IMR-90 (cell line): ENCODE measurements around the gene RAC2. TPM values are rescaled to one million over a fixed set of nuclear protein-coding genes. Genes with fewer than 3 reads are reported as not detected.

Source experiments
- ATAC-seq: fragments of 200-7000 bp; cut with Tn5 transposase; 2 replicates; pipeline ENCODE4 v1.9.1; 2020; ENCODE audit warnings: low read depth, mild to moderate bottlenecking, moderate library complexity
- BruUV-seq: library from RNA; stranded (reverse); fragments of 400-500 nt; replicated peaks from 2 replicates; lab custom pipeline; 2021; lab: Mats Ljungman, UMichigan
- CTCF ChIA-PET: fragments of 300-600 bp; formaldehyde crosslinking; extraction: SDS; loops from one replicate; lab custom pipeline; 2021; ENCODE audit warnings: antibody characterized with exemption; lab: Yijun Ruan, JAX
- POLR2A ChIA-PET: fragments of 300-600 bp; sonication (Branson Sonifier 250); formaldehyde crosslinking; loops from one replicate; lab custom pipeline; 2022; ENCODE audit warnings: antibody characterized with exemption; ENCODE audit not compliant: unreplicated experiment; lab: Charles Lee
- DNase-seq: peaks from one replicate; pipeline ENCODE4 v3.0.0; 2013
- H2AFZ ChIP-seq: replicated peaks from 2 replicates; pipeline ENCODE3; 2013; ENCODE audit warnings: low read length, mild to moderate bottlenecking; ENCODE audit not compliant: poor library complexity
- H2AK5ac ChIP-seq: 2 replicates; pipeline ENCODE4 v1.6.1; 2013; ENCODE audit warnings: low read depth, low read length, inconsistent platforms
- H2AK9ac ChIP-seq: replicated peaks from 2 replicates; pipeline ENCODE3; 2013; ENCODE audit warnings: mild to moderate bottlenecking, low read depth, low read length, moderate library complexity; ENCODE audit not compliant: poor library complexity
- H2BK120ac ChIP-seq: 2 replicates; pipeline ENCODE4 v1.6.1; 2013; ENCODE audit warnings: low read depth, low read length, inconsistent platforms
- H2BK15ac ChIP-seq: 3 replicates; pipeline ENCODE4 v1.6.1; 2013; ENCODE audit warnings: low read depth, low read length, inconsistent platforms
- H2BK20ac ChIP-seq: 2 replicates; pipeline ENCODE4 v1.6.1; 2013; ENCODE audit warnings: low read depth, mild to moderate bottlenecking, inconsistent platforms, low read length, moderate library complexity
- H2BK5ac ChIP-seq: 2 replicates; pipeline ENCODE4 v1.6.1; 2013; ENCODE audit warnings: mild to moderate bottlenecking, low read depth, low read length, inconsistent platforms; ENCODE audit not compliant: poor library complexity, severe bottlenecking
- H3K14ac ChIP-seq: replicated peaks from 2 replicates; pipeline ENCODE4 v1.6.1; 2013; ENCODE audit warnings: low read depth, low read length, inconsistent platforms
- H3K18ac ChIP-seq: 2 replicates; pipeline ENCODE4 v1.6.1; 2013; ENCODE audit warnings: low read depth, low read length, control low read depth
- H3K23ac ChIP-seq: 2 replicates; pipeline ENCODE4 v1.6.1; 2013; ENCODE audit warnings: low read depth, low read length, inconsistent platforms
- H3K27ac ChIP-seq: 2 replicates; pipeline ENCODE4 v1.5.1; 2013; ENCODE audit warnings: mild to moderate bottlenecking, control low read depth, low read length; ENCODE audit not compliant: insufficient read depth
- H3K27me3 ChIP-seq: 2 replicates; pipeline ENCODE4 v1.6.1; 2013; ENCODE audit warnings: low read length; ENCODE audit not compliant: control insufficient read depth, insufficient read depth
- H3K36me3 ChIP-seq: 2 replicates; pipeline ENCODE4 v1.6.1; 2013; ENCODE audit warnings: low read length, mixed read lengths; ENCODE audit not compliant: control insufficient read depth, insufficient read depth
- H3K4ac ChIP-seq: 2 replicates; pipeline ENCODE4 v1.6.1; 2013; ENCODE audit warnings: low read depth, low read length, inconsistent platforms
- H3K4me1 ChIP-seq: 2 replicates; pipeline ENCODE4 v1.6.1; 2013; ENCODE audit warnings: low read length, mixed read lengths; ENCODE audit not compliant: control insufficient read depth, insufficient read depth
- H3K4me2 ChIP-seq: 2 replicates; pipeline ENCODE4 v1.6.1; 2013; ENCODE audit warnings: low read depth, mild to moderate bottlenecking, control low read depth, low read length, moderate library complexity
- H3K4me3 ChIP-seq: 2 replicates; pipeline ENCODE4 v1.5.1; 2013; ENCODE audit warnings: low read depth, mild to moderate bottlenecking, control low read depth, low read length, moderate library complexity; ENCODE audit not compliant: insufficient read depth
- H3K56ac ChIP-seq: 2 replicates; pipeline ENCODE4 v1.6.1; 2013; ENCODE audit warnings: low read length, inconsistent platforms; ENCODE audit not compliant: insufficient read depth; ENCODE audit errors: extremely low read depth
- H3K79me1 ChIP-seq, 2 experiments: 2 replicates each; pipeline ENCODE4 v1.6.1; 2013; ENCODE audit warnings: low read length in 2 of 2, inconsistent platforms in 1 of 2, low read depth in 1 of 2
- H3K9ac ChIP-seq: 2 replicates; pipeline ENCODE4 v1.6.1; 2013; ENCODE audit warnings: low read depth, low read length, control low read depth
- H3K9me1 ChIP-seq: 2 replicates; pipeline ENCODE4 v1.6.1; 2013; ENCODE audit warnings: low read length, inconsistent platforms; ENCODE audit not compliant: insufficient read depth
- H3K9me3 ChIP-seq: 2 replicates; pipeline ENCODE4 v1.6.1; 2013; ENCODE audit warnings: low read length; ENCODE audit not compliant: control insufficient read depth, insufficient read depth
- H4K20me1 ChIP-seq: 2 replicates; pipeline ENCODE4 v1.6.1; 2013; ENCODE audit warnings: low read length, inconsistent platforms; ENCODE audit not compliant: insufficient read depth
- H4K5ac ChIP-seq: 2 replicates; pipeline ENCODE4 v1.6.1; 2013; ENCODE audit warnings: mild to moderate bottlenecking, low read depth, low read length, control low read depth
- H4K8ac ChIP-seq, 2 experiments: 2 replicates each; pipeline ENCODE4 v1.6.1; 2013; ENCODE audit warnings: low read depth in 2 of 2, low read length in 2 of 2, control low read depth in 1 of 2, inconsistent platforms in 1 of 2
- H4K91ac ChIP-seq: 2 replicates; pipeline ENCODE4 v1.6.1; 2013; ENCODE audit warnings: low read depth, low read length, inconsistent platforms; ENCODE audit not compliant: insufficient read depth
- BHLHE40 ChIP-seq: fragments of 150-350 bp; IDR thresholded peaks from 2 replicates; pipeline ENCODE4 v1.6.1; 2016; ENCODE audit warnings: mild to moderate bottlenecking, low read depth, low read length
- CEBPB ChIP-seq: IDR thresholded peaks from 2 replicates; pipeline ENCODE4 v1.6.1; 2012; ENCODE audit warnings: low read depth, low read length, improper control_type of control experiment
- CHD1 ChIP-seq: IDR thresholded peaks from 2 replicates; pipeline ENCODE4 v1.6.1; 2012; ENCODE audit warnings: low read depth, low read length, improper control_type of control experiment
- FOS ChIP-seq: fragments of 150-350 bp; IDR thresholded peaks from 2 replicates; pipeline ENCODE4 v1.6.1; 2016; ENCODE audit warnings: low read depth, low read length
- MAFK ChIP-seq: IDR thresholded peaks from 2 replicates; pipeline ENCODE4 v1.6.1; 2012; ENCODE audit warnings: low read depth, low read length, improper control_type of control experiment
- MAZ ChIP-seq: IDR thresholded peaks from 2 replicates; pipeline ENCODE4 v1.6.1; 2012; ENCODE audit warnings: low read depth, mild to moderate bottlenecking, low read length, improper control_type of control experiment, moderate library complexity, borderline replicate concordance
- MXI1 ChIP-seq: IDR thresholded peaks from 2 replicates; pipeline ENCODE4 v1.6.1; 2012; ENCODE audit warnings: low read depth, mild to moderate bottlenecking, low read length, moderate library complexity, borderline replicate concordance
- NFE2L2 ChIP-seq: fragments of 150-350 bp; IDR thresholded peaks from 2 replicates; pipeline ENCODE4 v1.6.1; 2016; ENCODE audit warnings: low read depth, mild to moderate bottlenecking, low read length
- POLR2A ChIP-seq: IDR thresholded peaks from 2 replicates; pipeline ENCODE4 v1.6.1; 2012; ENCODE audit warnings: mild to moderate bottlenecking, low read depth, low read length
- RAD21 ChIP-seq: IDR thresholded peaks from 2 replicates; pipeline ENCODE4 v1.6.1; 2012; ENCODE audit warnings: low read length, improper control_type of control experiment
- RCOR1 ChIP-seq: IDR thresholded peaks from 2 replicates; pipeline ENCODE4 v1.6.1; 2012; ENCODE audit warnings: mild to moderate bottlenecking, low read length, improper control_type of control experiment; ENCODE audit not compliant: insufficient replicate concordance
- RFX5 ChIP-seq: IDR thresholded peaks from 2 replicates; pipeline ENCODE4 v1.8.0; 2012; ENCODE audit warnings: low read depth, mild to moderate bottlenecking, low read length, moderate library complexity
- SMC3 ChIP-seq: fragments of 150-350 bp; IDR thresholded peaks from 2 replicates; pipeline ENCODE4 v1.6.1; 2016; ENCODE audit warnings: low read depth, mild to moderate bottlenecking, antibody characterized with exemption, low read length, moderate library complexity
- WGBS, 2 experiments: methylation state at CpG; one replicate each; pipeline versions ENCODE4 v1.1.5 to v1.1.7; 2013; ENCODE audit warnings: missing lambda C conversion rate in 2 of 2; ENCODE audit not compliant: insufficient read length in 1 of 2; ENCODE audit errors: extremely low coverage in 2 of 2; 5-methylcytosine and 5-hydroxymethylcytosine counted together
- dilution Hi-C: fragments of 300-500 bp; cut with HindIII; formaldehyde crosslinking; loops from one replicate; pipeline ENCODE4 v1.14.3; 2018; ENCODE audit warnings: low sequenced_read_pairs; ENCODE audit not compliant: unreplicated experiment
- in situ Hi-C: fragments of 300-500 bp; cut with MboI; formaldehyde crosslinking; loops from 3 replicates; pipeline ENCODE4 v1.14.3; 2019; ENCODE audit warnings: low sequenced_read_pairs, inconsistent platforms, mixed read lengths
- intact Hi-C: fragments of 100-400 bp; cut with micrococcal nuclease; formaldehyde crosslinking; loops from 2 replicates; pipeline ENCODE4 v1.10.0; 2022
- polyA plus RNA-seq, 3 experiments: library from polyadenylated mRNA; depleted of rRNA; stranded (reverse); fragments of >200 nt; gene quantifications; 2 replicates each; pipeline ENCODE4 v1.2.3, GENCODE V29; 2012; ENCODE audit warnings: low replicate concordance in 1 of 3
- total RNA-seq: library from RNA; depleted of rRNA; stranded (reverse); fragments of >200 nt; gene quantifications from 2 replicates; pipeline ENCODE4 v1.2.3, GENCODE V29; 2012
- TF ChIP-seq, protein P1 (sequence below): fragments of 150-350 bp; IDR thresholded peaks from 2 replicates; pipeline ENCODE4 v1.6.1; 2017; ENCODE audit warnings: mild to moderate bottlenecking, antibody characterized with exemption, low read length, low read depth
- TF ChIP-seq, protein P2 (sequence below): fragments of 150-350 bp; IDR thresholded peaks from 2 replicates; pipeline ENCODE4 v1.6.1; 2016; ENCODE audit warnings: low read depth, mild to moderate bottlenecking, low read length, moderate library complexity, borderline replicate concordance
- TF ChIP-seq, protein P3 (sequence below): conservative IDR thresholded peaks from 2 replicates; pipeline ENCODE4 v1.5.1; 2012; ENCODE audit warnings: mild to moderate bottlenecking, low read depth, low read length, improper control_type of control experiment

Gene RAC2
- total and polyA plus RNA-seq, 2 of the 4 experiments (the other 2 are of a cell fraction): 10.0 to 72.3 TPM

DNA sequence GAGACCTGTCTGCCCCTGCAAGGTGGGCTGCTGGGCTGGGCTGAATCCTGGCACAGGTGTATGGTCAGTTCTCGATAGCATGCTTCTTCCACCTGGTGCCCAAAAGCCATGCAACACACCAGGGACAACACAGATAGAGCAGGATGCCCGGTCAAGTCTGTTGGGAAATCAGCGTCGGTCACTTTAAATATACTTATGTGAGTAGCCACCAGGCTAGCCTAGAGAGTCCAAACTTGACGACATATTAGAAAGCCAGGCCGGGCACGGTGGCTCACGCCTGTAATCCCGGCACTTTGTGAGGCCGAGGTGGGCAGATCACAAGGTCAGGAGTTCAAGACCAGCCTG, 65.0 kb downstream of the RAC2 start:
- H3K9ac ChIP-seq: no peak overlapping the region
- H3K56ac ChIP-seq: no peak overlapping the region
- H3K4me2 ChIP-seq: no peak overlapping the region
- no peak overlapping the region for H3K14ac ChIP-seq
- POLR2A ChIA-PET: no interaction called here
- no TSS peak for BruUV-seq
- no peak overlapping the region for H2BK15ac ChIP-seq
- dilution Hi-C loops: no loop called here
- H4K8ac ChIP-seq: no peak overlapping the region
- CTCF ChIA-PET: no interaction called here
- H4K20me1 ChIP-seq: no peaks in the 10 kb centered on the region
- no peak for DNase-seq
- ATAC-seq: no peak
- no peak overlapping the region for H3K4ac ChIP-seq
- no peak overlapping the region for H2BK120ac ChIP-seq
- no peak overlapping the region for H2AFZ ChIP-seq
- H3K4me1 ChIP-seq: peaks cover 17% of the 10 kb centered on the region
- intact Hi-C loops: no loop called here
- no peak overlapping the region for H3K4me3 ChIP-seq
- H2BK20ac ChIP-seq: no peak overlapping the region
- peaks cover 8% of the 10 kb centered on the region; the same call in 1 of the 2 replicates for H3K36me3 ChIP-seq
- in situ Hi-C loops: loop anchor here (10.0 kb wide), 1 partner anchor 286 kb away; no protein-coding TSS in a partner anchor
- no peak overlapping the region for H3K27ac ChIP-seq
- no peaks in the 10 kb centered on the region for H3K79me1 ChIP-seq
- no peak overlapping the region for H4K5ac ChIP-seq
- peaks cover 8% of the 10 kb centered on the region for H3K27me3 ChIP-seq
- H2AK5ac ChIP-seq: no peak overlapping the region
- no peak overlapping the region for H3K18ac ChIP-seq
- H3K9me1 ChIP-seq: peaks cover 6% of the 10 kb centered on the region; the same call in 1 of the 2 replicates
- 40% methylated on average over 1 of the region's 10 CpGs; no CpG with 5 or more reads in 1 of the 2 experiments for WGBS, 2 experiments
- TF ChIP-seq POLR2A (no peak), MXI1 (no peak), MAZ (no peak), BHLHE40 (no peak), FOS (no peak), SMC3 (no peak), RCOR1 (no peak), MAFK (no peak), RAD21 (no peak), CHD1 (no peak), CEBPB (no peak), NFE2L2 (no peak), RFX5 (no peak)
- TF ChIP-seq, protein P1, sequence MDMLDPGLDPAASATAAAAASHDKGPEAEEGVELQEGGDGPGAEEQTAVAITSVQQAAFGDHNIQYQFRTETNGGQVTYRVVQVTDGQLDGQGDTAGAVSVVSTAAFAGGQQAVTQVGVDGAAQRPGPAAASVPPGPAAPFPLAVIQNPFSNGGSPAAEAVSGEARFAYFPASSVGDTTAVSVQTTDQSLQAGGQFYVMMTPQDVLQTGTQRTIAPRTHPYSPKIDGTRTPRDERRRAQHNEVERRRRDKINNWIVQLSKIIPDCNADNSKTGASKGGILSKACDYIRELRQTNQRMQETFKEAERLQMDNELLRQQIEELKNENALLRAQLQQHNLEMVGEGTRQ: no peak
- TF ChIP-seq, protein P2, sequence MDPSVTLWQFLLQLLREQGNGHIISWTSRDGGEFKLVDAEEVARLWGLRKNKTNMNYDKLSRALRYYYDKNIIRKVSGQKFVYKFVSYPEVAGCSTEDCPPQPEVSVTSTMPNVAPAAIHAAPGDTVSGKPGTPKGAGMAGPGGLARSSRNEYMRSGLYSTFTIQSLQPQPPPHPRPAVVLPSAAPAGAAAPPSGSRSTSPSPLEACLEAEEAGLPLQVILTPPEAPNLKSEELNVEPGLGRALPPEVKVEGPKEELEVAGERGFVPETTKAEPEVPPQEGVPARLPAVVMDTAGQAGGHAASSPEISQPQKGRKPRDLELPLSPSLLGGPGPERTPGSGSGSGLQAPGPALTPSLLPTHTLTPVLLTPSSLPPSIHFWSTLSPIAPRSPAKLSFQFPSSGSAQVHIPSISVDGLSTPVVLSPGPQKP: no peak
- TF ChIP-seq, protein P3, sequence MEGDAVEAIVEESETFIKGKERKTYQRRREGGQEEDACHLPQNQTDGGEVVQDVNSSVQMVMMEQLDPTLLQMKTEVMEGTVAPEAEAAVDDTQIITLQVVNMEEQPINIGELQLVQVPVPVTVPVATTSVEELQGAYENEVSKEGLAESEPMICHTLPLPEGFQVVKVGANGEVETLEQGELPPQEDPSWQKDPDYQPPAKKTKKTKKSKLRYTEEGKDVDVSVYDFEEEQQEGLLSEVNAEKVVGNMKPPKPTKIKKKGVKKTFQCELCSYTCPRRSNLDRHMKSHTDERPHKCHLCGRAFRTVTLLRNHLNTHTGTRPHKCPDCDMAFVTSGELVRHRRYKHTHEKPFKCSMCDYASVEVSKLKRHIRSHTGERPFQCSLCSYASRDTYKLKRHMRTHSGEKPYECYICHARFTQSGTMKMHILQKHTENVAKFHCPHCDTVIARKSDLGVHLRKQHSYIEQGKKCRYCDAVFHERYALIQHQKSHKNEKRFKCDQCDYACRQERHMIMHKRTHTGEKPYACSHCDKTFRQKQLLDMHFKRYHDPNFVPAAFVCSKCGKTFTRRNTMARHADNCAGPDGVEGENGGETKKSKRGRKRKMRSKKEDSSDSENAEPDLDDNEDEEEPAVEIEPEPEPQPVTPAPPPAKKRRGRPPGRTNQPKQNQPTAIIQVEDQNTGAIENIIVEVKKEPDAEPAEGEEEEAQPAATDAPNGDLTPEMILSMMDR: no peak
- no peak overlapping the region for H4K91ac ChIP-seq
- H2AK9ac ChIP-seq: no peak overlapping the region
- H2BK5ac ChIP-seq: no peak overlapping the region
- H3K9me3 ChIP-seq: no peaks in the 10 kb centered on the region
- no peak overlapping the region for H3K23ac ChIP-seq
